HCT116 (cell line): ENCODE results near the gene FGG. TPM values are rescaled to one million over a fixed set of nuclear protein-coding genes. Genes with fewer than 3 reads are reported as not detected.

Source experiments
- ATAC-seq: fragments of 200-7000 bp; cut with Tn5 transposase; 2 replicates; pipeline ENCODE4 v1.9.1; 2020; ENCODE audit warnings: mild to moderate bottlenecking, moderate library complexity
- BruUV-seq: library from RNA; stranded (reverse); fragments of 400-500 nt; replicated peaks from 2 replicates; lab custom pipeline; 2021; lab: Mats Ljungman, UMichigan
- CTCF ChIA-PET: fragments of 300-600 bp; sonication (Branson Sonifier 250); formaldehyde crosslinking; loops from one replicate; lab custom pipeline; 2021; ENCODE audit warnings: antibody characterized with exemption; lab: Charles Lee
- POLR2A ChIA-PET: fragments of 300-600, 350-600 bp; sonication (Branson Sonifier 250); formaldehyde crosslinking; loops from one replicate; lab custom pipeline; 2021; ENCODE audit warnings: antibody characterized with exemption; lab: Charles Lee
- RAD21 ChIA-PET, 2 experiments: fragments of 300-600 bp; sonication (Branson Sonifier 250); formaldehyde crosslinking; loops; one replicate each; lab custom pipeline; 2023; ENCODE audit warnings: low total read pairs in 2 of 2; ENCODE audit not compliant: uncharacterized antibody in 2 of 2, unreplicated experiment in 2 of 2, low non-redundant PET in 1 of 2; lab: Charles Lee
- DNase-seq: peaks from one replicate; pipeline ENCODE4 v3.0.0-alpha.2; 2010; ENCODE audit warnings: low read depth, low spot score
- H2AFZ ChIP-seq: fragments of 200-600 bp; shearing (Covaris generic), sonication (generic); 2 replicates; pipeline ENCODE4 v1.6.1; 2017; ENCODE audit warnings: low read depth, mixed run types, mixed read lengths, antibody characterized with exemption, low read length; ENCODE audit not compliant: poor library complexity, severe bottlenecking
- H3K27ac ChIP-seq: 2 replicates; pipeline ENCODE4 v1.5.1; 2012; ENCODE audit warnings: low read depth, low read length
- H3K27me3 ChIP-seq: fragments of 200-600 bp; sonication (generic); 2 replicates; pipeline ENCODE4 v1.6.1; 2016; ENCODE audit warnings: mixed run types, low read length, mixed read lengths; ENCODE audit not compliant: insufficient read depth
- H3K36me3 ChIP-seq, 2 experiments: fragments of 200-500 bp in 1 of 2; fragments of 200-600 bp in 1 of 2; sonication (Bioruptor generic) in 1 of 2; sonication (generic) in 1 of 2; 2 replicates each; pipeline versions ENCODE4 v1.5.1 to v1.6.1; 2014 to 2016; ENCODE audit warnings: low read length in 2 of 2, inconsistent platforms in 1 of 2, mixed read lengths in 1 of 2, mixed run types in 1 of 2; ENCODE audit not compliant: insufficient read depth in 2 of 2, control insufficient read depth in 1 of 2
- H3K4me1 ChIP-seq, 2 experiments: fragments of 200-600 bp in 1 of 2; sonication (generic) in 1 of 2; 2 replicates each; pipeline versions ENCODE4 v1.5.1 to v1.6.1; 2012 to 2017; ENCODE audit warnings: low read length in 2 of 2, inconsistent platforms in 1 of 2, mild to moderate bottlenecking in 1 of 2, mixed read lengths in 1 of 2, mixed run types in 1 of 2, moderate library complexity in 1 of 2; ENCODE audit not compliant: insufficient read depth in 2 of 2, control insufficient read depth in 1 of 2
- H3K4me2 ChIP-seq: fragments of 200-600 bp; sonication (generic); 2 replicates; pipeline ENCODE4 v1.6.1; 2017; ENCODE audit warnings: mixed run types, low read length, mixed read lengths
- H3K4me3 ChIP-seq, 2 experiments: fragments of 200-600 bp in 1 of 2; sonication (generic) in 1 of 2; replicated peaks in 1 of 2; 2 replicates each; pipeline ENCODE4 v1.5.1; 2011 to 2016; ENCODE audit warnings: low read length in 2 of 2, control low read depth in 1 of 2, low read depth in 1 of 2, mild to moderate bottlenecking in 1 of 2, mixed read lengths in 1 of 2, mixed run types in 1 of 2
- H3K79me2 ChIP-seq: fragments of 200-600 bp; sonication (generic); 2 replicates; pipeline ENCODE4 v1.6.1; 2017; ENCODE audit warnings: mild to moderate bottlenecking, mixed run types, low read length, moderate library complexity, mixed read lengths; ENCODE audit not compliant: insufficient read depth
- H3K9ac ChIP-seq: fragments of 200-600 bp; sonication (generic); 2 replicates; pipeline ENCODE4 v1.6.1; 2016; ENCODE audit warnings: low read length, mixed read lengths
- H3K9me2 ChIP-seq: fragments of 200-600 bp; sonication (generic), shearing (Covaris generic); 2 replicates; pipeline ENCODE4 v1.6.1; 2017; ENCODE audit warnings: mixed run types, mild to moderate bottlenecking, moderate library complexity; ENCODE audit not compliant: insufficient read depth
- H3K9me3 ChIP-seq, 2 experiments: fragments of 200-500 bp in 1 of 2; fragments of 200-600 bp in 1 of 2; sonication (Bioruptor generic) in 1 of 2; sonication (generic) in 1 of 2; 2 replicates each; pipeline ENCODE4 v1.6.1; 2014 to 2017; ENCODE audit warnings: low read length in 2 of 2, mixed read lengths in 2 of 2, inconsistent platforms in 1 of 2, low read depth in 1 of 2, mild to moderate bottlenecking in 1 of 2, mixed run types in 1 of 2, moderate library complexity in 1 of 2; ENCODE audit not compliant: control insufficient read depth in 1 of 2, insufficient read depth in 1 of 2
- H4K20me1 ChIP-seq: fragments of 200-600 bp; sonication (generic), shearing (Covaris generic); 2 replicates; pipeline ENCODE4 v1.6.1; 2017; ENCODE audit warnings: mixed run types, mild to moderate bottlenecking, moderate library complexity; ENCODE audit not compliant: insufficient read depth
- CEBPB ChIP-seq: IDR thresholded peaks from 2 replicates; pipeline ENCODE4 v1.6.1; 2012; ENCODE audit warnings: low read depth
- EGR1 ChIP-seq: IDR thresholded peaks from 2 replicates; pipeline ENCODE4 v1.6.1; 2012; ENCODE audit warnings: low read depth
- FOSL1 ChIP-seq: IDR thresholded peaks from 2 replicates; pipeline ENCODE4 v1.6.1; 2012; ENCODE audit warnings: low read depth
- JUND ChIP-seq: IDR thresholded peaks from 2 replicates; pipeline ENCODE4 v1.6.1; 2012
- SIN3A ChIP-seq: IDR thresholded peaks from 2 replicates; pipeline ENCODE4 v1.6.1; 2012; ENCODE audit warnings: low read depth
- ZNF274 ChIP-seq: fragments of 200-500 bp; sonication (Bioruptor generic); IDR thresholded peaks from 2 replicates; pipeline ENCODE4 v1.6.1; 2014; ENCODE audit warnings: mild to moderate bottlenecking, low read depth, low read length, inconsistent platforms
- intact Hi-C: fragments of 100-400 bp; cut with micrococcal nuclease; formaldehyde crosslinking; loops from 2 replicates; pipeline ENCODE4 v1.10.0; 2022
- total RNA-seq: library from RNA; stranded (reverse); gene quantifications from one replicate; pipeline ENCODE4 v1.2.1, GENCODE V29; 2021; ENCODE audit not compliant: unreplicated experiment
- TF ChIP-seq, protein P1 (sequence below): IDR thresholded peaks from 2 replicates; pipeline ENCODE4 v1.6.1; 2012; ENCODE audit warnings: low read depth

Gene FGG
- total RNA-seq, 1 experiment from 2014 or later = 2.7 TPM

DNA sequence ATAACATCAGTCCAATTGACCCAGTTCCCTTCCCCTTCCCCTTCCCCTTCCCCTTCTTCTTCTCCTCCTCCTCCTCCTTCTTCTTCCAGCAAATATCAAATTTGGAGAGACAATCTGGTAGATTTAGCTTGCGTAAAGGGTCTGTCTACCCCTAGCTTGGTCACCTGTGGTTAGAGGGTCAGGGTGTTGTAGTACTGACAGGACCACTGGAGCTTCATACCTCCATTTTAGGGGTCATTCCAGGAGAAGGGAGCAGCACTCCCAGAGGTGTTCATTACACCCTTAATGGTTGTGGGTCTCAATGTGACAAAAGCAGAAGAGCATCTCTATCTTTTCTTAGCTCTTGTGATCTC, 53.3 kb downstream of the FGG start:
- BruUV-seq = no TSS peak
- ChIA-PET RAD21 (interaction anchor here (0.7 to 1.4 kb wide), 5 partner anchors 52 to 64 kb away, joined by 3 to 16 read pairs (median 3); no protein-coding TSS in a partner anchor), POLR2A (interaction anchor here (1.3 to 1.5 kb wide), 2 partner anchors 9 to 60 kb away, joined by 4 read pairs; partner anchors contain the start of gene PLRG1), CTCF (interaction anchor here (0.6 to 5.6 kb wide), 18 partner anchors 9 to 248 kb away, joined by 3 to 119 read pairs (median 4); partner anchors contain the start of genes FGG and PLRG1)
- H3K9ac ChIP-seq = no peak overlapping the region
- DNase-seq (no peak), ATAC-seq (peak; percentile 54)
- H3K9me2 ChIP-seq = no peaks in the 10 kb centered on the region
- H3K79me2 ChIP-seq = no peaks in the 10 kb centered on the region
- intact Hi-C loops = loop anchor here (1.0 to 10.0 kb wide), 5 partner anchors 59 to 468 kb away; no protein-coding TSS in a partner anchor
- no peaks in the 10 kb centered on the region for H3K27me3 ChIP-seq
- peak overlapping the region; percentile 3 for H2AFZ ChIP-seq
- no peak overlapping the region for H3K4me2 ChIP-seq
- no peaks in the 10 kb centered on the region for H3K9me3 ChIP-seq
- no peak overlapping the region for H3K4me3 ChIP-seq
- no peaks in the 10 kb centered on the region for H3K4me1 ChIP-seq
- H3K27ac ChIP-seq = no peak overlapping the region
- TF ChIP-seq JUND = no peak
- no peak for TF ChIP-seq FOSL1
- no peak for TF ChIP-seq CEBPB
- TF ChIP-seq ZNF274 = no peak
- no peak for TF ChIP-seq EGR1
- TF ChIP-seq, protein P1, sequence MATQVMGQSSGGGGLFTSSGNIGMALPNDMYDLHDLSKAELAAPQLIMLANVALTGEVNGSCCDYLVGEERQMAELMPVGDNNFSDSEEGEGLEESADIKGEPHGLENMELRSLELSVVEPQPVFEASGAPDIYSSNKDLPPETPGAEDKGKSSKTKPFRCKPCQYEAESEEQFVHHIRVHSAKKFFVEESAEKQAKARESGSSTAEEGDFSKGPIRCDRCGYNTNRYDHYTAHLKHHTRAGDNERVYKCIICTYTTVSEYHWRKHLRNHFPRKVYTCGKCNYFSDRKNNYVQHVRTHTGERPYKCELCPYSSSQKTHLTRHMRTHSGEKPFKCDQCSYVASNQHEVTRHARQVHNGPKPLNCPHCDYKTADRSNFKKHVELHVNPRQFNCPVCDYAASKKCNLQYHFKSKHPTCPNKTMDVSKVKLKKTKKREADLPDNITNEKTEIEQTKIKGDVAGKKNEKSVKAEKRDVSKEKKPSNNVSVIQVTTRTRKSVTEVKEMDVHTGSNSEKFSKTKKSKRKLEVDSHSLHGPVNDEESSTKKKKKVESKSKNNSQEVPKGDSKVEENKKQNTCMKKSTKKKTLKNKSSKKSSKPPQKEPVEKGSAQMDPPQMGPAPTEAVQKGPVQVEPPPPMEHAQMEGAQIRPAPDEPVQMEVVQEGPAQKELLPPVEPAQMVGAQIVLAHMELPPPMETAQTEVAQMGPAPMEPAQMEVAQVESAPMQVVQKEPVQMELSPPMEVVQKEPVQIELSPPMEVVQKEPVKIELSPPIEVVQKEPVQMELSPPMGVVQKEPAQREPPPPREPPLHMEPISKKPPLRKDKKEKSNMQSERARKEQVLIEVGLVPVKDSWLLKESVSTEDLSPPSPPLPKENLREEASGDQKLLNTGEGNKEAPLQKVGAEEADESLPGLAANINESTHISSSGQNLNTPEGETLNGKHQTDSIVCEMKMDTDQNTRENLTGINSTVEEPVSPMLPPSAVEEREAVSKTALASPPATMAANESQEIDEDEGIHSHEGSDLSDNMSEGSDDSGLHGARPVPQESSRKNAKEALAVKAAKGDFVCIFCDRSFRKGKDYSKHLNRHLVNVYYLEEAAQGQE = no peak
- no peak for TF ChIP-seq SIN3A
- TF ChIP-seq, all 23 proteins: peak for 0
- H3K36me3 ChIP-seq = no peaks in the 10 kb centered on the region
- H4K20me1 ChIP-seq = no peaks in the 10 kb centered on the region

Other genes with a start within 250 kb of the FGG start
- 0.05 TPM for gene DCHS2, start 120.9 kb downstream of the FGG start, total RNA-seq
- 141 TPM for gene PLRG1, start 62.3 kb downstream of the FGG start, total RNA-seq
- gene FGB, start 49.6 kb downstream of the FGG start, total RNA-seq = 2.0 TPM
- 3.9 TPM for gene FGA, start 21.9 kb downstream of the FGG start, total RNA-seq
- gene LRAT, start 131.3 kb upstream of the FGG start, total RNA-seq = 3.8 TPM
- 0.39 TPM for gene RBM46, start 168.6 kb upstream of the FGG start, total RNA-seq